Fibroblast of pulmonary artery (primary cell): ENCODE data around the gene DHFR2.
"Not testable (repeated sequence)": the region's sequence is repeated elsewhere in the genome, so short reads cannot be mapped to it uniquely, and the experiment has no call there.

ENCODE experiments used
- DNase-seq: peaks from one replicate; pipeline ENCODE4 v3.0.0-alpha.2; 2010; ENCODE audit warnings: low read depth
- H3K4me3 ChIP-seq: replicated peaks from 2 replicates; pipeline ENCODE4 v1.5.1; 2011; ENCODE audit warnings: low read depth, mild to moderate bottlenecking, control low read depth, low read length, moderate library complexity
- CTCF ChIP-seq: IDR thresholded peaks from 2 replicates; pipeline ENCODE4 v1.5.1; 2011; ENCODE audit warnings: mild to moderate bottlenecking, control low read depth, low read length, inconsistent platforms; ENCODE audit errors: missing control alignments

DHFR2 gene

GRCh38 chr3:94065122-94065521 lies 2.4 kb upstream of the DHFR2 start:
- no peak for TF ChIP-seq CTCF
- no peak for DNase-seq
- H3K4me3 ChIP-seq: no peak overlapping the region

- H3K4me3 ChIP-seq: peak overlapping the region; percentile 6
- TF ChIP-seq CTCF: no peak
- no peak for DNase-seq
Measured at GRCh38 chr3:94064243-94064860, 1.6 kb upstream of the DHFR2 start.

- H3K4me3 ChIP-seq: peak overlapping the region; percentile 77
- TF ChIP-seq CTCF: no peak
- DNase-seq: no peak
Measured at GRCh38 chr3:94063496-94064119, 892 bp upstream of the DHFR2 start.

- H3K4me3 ChIP-seq: no peak overlapping the region
- no peak for TF ChIP-seq CTCF
- no peak for DNase-seq
Measured at GRCh38 chr3:94061297-94061696, 1.4 kb downstream of the DHFR2 start.

GRCh38 chr3:94050546-94050945 lies 12.2 kb downstream of the DHFR2 start:
- no peak overlapping the region for H3K4me3 ChIP-seq
- no peak for TF ChIP-seq CTCF
- DNase-seq: no peak

- no peak for DNase-seq
- H3K4me3 ChIP-seq: no peak overlapping the region
- TF ChIP-seq CTCF: no peak
Measured at GRCh38 chr3:94049267-94049666, 13.4 kb downstream of the DHFR2 start.

- no peak for TF ChIP-seq CTCF
- no peak for DNase-seq
Measured at GRCh38 chr3:94046533-94046932, 16.2 kb downstream of the DHFR2 start.

GRCh38 chr3:94044100-94044936 lies 18.4 kb downstream of the DHFR2 start:
- not testable (repeated sequence) for DNase-seq, H3K4me3 ChIP-seq

More at GRCh38 chr3:94046533-94046932, 16.2 kb downstream of the DHFR2 start:
- H3K4me3 ChIP-seq: no peak overlapping the region
